Endothelial cell of umbilical vein (primary cell): ENCODE data around the gene ABAT. TPM values are rescaled to one million over a fixed set of nuclear protein-coding genes. Genes with fewer than 3 reads are reported as not detected.

ENCODE experiments used
- BruUV-seq: library from RNA; stranded (reverse); fragments of 400-500 nt; replicated peaks from 2 replicates; lab custom pipeline; 2021; lab: Mats Ljungman, UMichigan
- CTCF ChIA-PET: fragments of 300-600, 350-600 bp; sonication (Branson Sonifier 250); formaldehyde crosslinking; loops from one replicate; lab custom pipeline; 2021; ENCODE audit warnings: antibody characterized with exemption, inconsistent platforms; lab: Charles Lee
- POLR2A ChIA-PET: fragments of 300-600, 350-600 bp; sonication (Branson Sonifier 250); formaldehyde crosslinking; loops from one replicate; lab custom pipeline; 2021; ENCODE audit warnings: antibody characterized with exemption, inconsistent platforms; lab: Charles Lee
- DNase-seq: peaks from one replicate; pipeline ENCODE4 v3.0.0-alpha.2; 2011; ENCODE audit warnings: low read depth, low spot score
- FAIRE-seq: peaks from 2 replicates; lab custom pipeline; 2011; peaks lifted over from hg19 to GRCh38; lab: Jason Lieb, UNC
- H2AFZ ChIP-seq: 2 replicates; pipeline ENCODE4 v1.6.0; 2012; ENCODE audit warnings: low read depth, low read length, control low read depth, inconsistent platforms
- H3K27ac ChIP-seq: 2 replicates; pipeline ENCODE4 v1.5.1; 2011; ENCODE audit warnings: low read depth, mild to moderate bottlenecking, control low read depth, low read length, moderate library complexity; ENCODE audit not compliant: insufficient read depth
- H3K27me3 ChIP-seq, 2 experiments: 2 replicates each; pipeline versions ENCODE4 v1.6.0 to v1.6.1; 2011; ENCODE audit warnings: low read length in 2 of 2, mixed read lengths in 1 of 2; ENCODE audit not compliant: control insufficient read depth in 2 of 2, insufficient read depth in 2 of 2
- H3K36me3 ChIP-seq, 2 experiments: 2 replicates in 1 of 2; 3 replicates in 1 of 2; pipeline ENCODE4 v1.5.1; 2011; ENCODE audit warnings: low read length in 2 of 2, mild to moderate bottlenecking in 1 of 2, moderate library complexity in 1 of 2; ENCODE audit not compliant: control insufficient read depth in 2 of 2, insufficient read depth in 2 of 2; ENCODE audit errors: extremely low read depth in 1 of 2
- H3K4me1 ChIP-seq: 3 replicates; pipeline ENCODE4 v1.5.1; 2011; ENCODE audit warnings: mild to moderate bottlenecking, low read length; ENCODE audit not compliant: control insufficient read depth, insufficient read depth; ENCODE audit errors: extremely low read depth
- H3K4me2 ChIP-seq: 2 replicates; pipeline ENCODE4 v1.6.1; 2011; ENCODE audit warnings: low read length, control low read depth, mixed read lengths; ENCODE audit not compliant: insufficient read depth
- H3K4me3 ChIP-seq, 3 experiments: fragments of 200-600 bp in 1 of 3; sonication (generic), shearing (Covaris generic) in 1 of 3; replicated peaks in 1 of 3; 2 replicates each; pipeline ENCODE4 v1.5.1; 2011 to 2016; ENCODE audit warnings: control low read depth in 3 of 3, low read length in 3 of 3, mild to moderate bottlenecking in 2 of 3, inconsistent platforms in 1 of 3, low read depth in 1 of 3, moderate library complexity in 1 of 3; ENCODE audit not compliant: insufficient read depth in 1 of 3
- H3K79me2 ChIP-seq: 2 replicates; pipeline ENCODE4 v1.6.0; 2012; ENCODE audit warnings: low read length, inconsistent platforms; ENCODE audit not compliant: control insufficient read depth, insufficient read depth
- H3K9ac ChIP-seq: replicated peaks from 2 replicates; pipeline ENCODE3; 2011; ENCODE audit warnings: low read length, control low read depth; ENCODE audit not compliant: insufficient read depth; ENCODE audit errors: extremely low read depth
- H3K9me1 ChIP-seq: replicated peaks from 3 replicates; pipeline ENCODE4 v1.6.0; 2011; ENCODE audit warnings: mild to moderate bottlenecking, low read length; ENCODE audit not compliant: control insufficient read depth, insufficient read depth; ENCODE audit errors: extremely low read depth
- H3K9me3 ChIP-seq: replicated peaks from 2 replicates; pipeline ENCODE4 v1.5.1; 2012; ENCODE audit warnings: low read length, inconsistent platforms; ENCODE audit not compliant: control insufficient read depth, insufficient read depth
- H4K20me1 ChIP-seq: replicated peaks from 2 replicates; pipeline ENCODE3; 2011; ENCODE audit warnings: mild to moderate bottlenecking, low read length; ENCODE audit not compliant: control insufficient read depth, insufficient read depth; ENCODE audit errors: extremely low read depth
- MYC ChIP-seq: IDR thresholded peaks from one replicate; pipeline ENCODE4 v1.6.1; 2011; ENCODE audit warnings: mild to moderate bottlenecking, low read depth, low read length
- dilution Hi-C: fragments of 300-500 bp; cut with MboI; formaldehyde crosslinking; loops from one replicate; pipeline ENCODE4 v1.15.0; 2019; ENCODE audit warnings: low sequenced_read_pairs; ENCODE audit not compliant: extremely low pct_ligation_motif_present
- intact Hi-C: fragments of 100-400 bp; cut with micrococcal nuclease; formaldehyde crosslinking; loops from one replicate; pipeline ENCODE4 v1.10.0; 2022
- polyA plus RNA-seq, 4 experiments: library from polyadenylated mRNA; depleted of rRNA in 3 of 4; stranded (reverse) in 3 of 4; unstranded in 1 of 4; fragments of >200 nt; gene quantifications; 2 replicates each; pipeline versions ENCODE4 v1.2.1 to v1.2.3, GENCODE V29; 2011 to 2012; ENCODE audit warnings: missing spikeins in 1 of 4
- total RNA-seq: library from RNA; stranded (reverse); gene quantifications from 2 replicates; pipeline ENCODE4 v1.2.3, GENCODE V29; 2021
- TF ChIP-seq, protein P1 (sequence below), 2 donors: IDR thresholded peaks; 1 replicate in 1 of 2; 2 replicates in 1 of 2; pipeline ENCODE4 v1.5.1; 2011; ENCODE audit warnings: low read length in 2 of 2, mild to moderate bottlenecking in 2 of 2, moderate library complexity in 2 of 2, control low read depth in 1 of 2, inconsistent platforms in 1 of 2, low read depth in 1 of 2; ENCODE audit not compliant: insufficient read depth in 1 of 2; ENCODE audit errors: extremely low read depth in 1 of 2
- TF ChIP-seq, protein P2 (sequence below): IDR thresholded peaks from 2 replicates; pipeline ENCODE4 v1.6.1; 2011; ENCODE audit not compliant: insufficient read depth, insufficient read length

ABAT gene
- total and polyA plus RNA-seq, 2 donors (not counting 3 experiments of a cell fraction or from before 2014, with no cell fraction given) = 1.3 to 1.4 TPM

DNA sequence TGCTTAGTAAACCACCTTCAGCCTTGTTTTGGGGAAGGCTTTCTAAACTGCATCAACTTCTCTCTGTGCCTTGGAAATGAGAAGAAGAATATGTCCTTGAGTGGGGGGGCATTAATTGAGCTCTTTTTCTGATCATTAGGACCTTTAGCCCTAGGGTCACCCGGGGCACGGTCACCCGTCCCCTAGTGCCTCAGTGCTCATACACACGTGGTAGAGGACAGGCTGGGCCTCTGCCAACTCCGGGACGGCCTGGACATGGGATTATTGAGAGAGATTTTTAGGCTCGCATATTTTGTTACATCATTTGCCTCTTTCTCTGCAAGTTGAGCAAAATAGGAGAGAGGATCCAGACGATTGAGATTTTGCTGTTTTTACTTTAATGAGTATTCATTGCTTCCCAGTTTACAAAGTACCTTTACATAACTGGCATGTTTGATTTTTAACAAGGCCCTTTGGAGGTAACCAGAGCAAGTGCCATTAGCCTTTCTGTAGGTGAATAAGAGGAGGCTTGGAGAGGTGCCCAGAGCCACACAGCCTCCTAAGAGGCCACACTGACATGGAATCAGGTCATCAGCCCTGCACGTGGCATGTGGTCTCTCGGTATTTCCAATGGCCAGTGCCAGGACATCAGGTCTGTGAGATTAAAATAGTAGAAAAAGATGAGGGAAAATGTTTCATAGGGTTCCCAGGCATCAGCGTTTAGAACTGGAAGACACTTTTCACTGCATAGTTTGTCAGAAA lies 134.4 kb downstream of the ABAT start:
- H3K27ac ChIP-seq = no peak overlapping the region
- H3K9me1 ChIP-seq = no peaks in the 10 kb centered on the region
- DNase-seq = no peak
- no peaks in the 10 kb centered on the region for H3K4me1 ChIP-seq
- H3K9me3 ChIP-seq = no peaks in the 10 kb centered on the region
- dilution Hi-C loops = no loop called here
- no peak for TF ChIP-seq MYC
- TF ChIP-seq, protein P1, sequence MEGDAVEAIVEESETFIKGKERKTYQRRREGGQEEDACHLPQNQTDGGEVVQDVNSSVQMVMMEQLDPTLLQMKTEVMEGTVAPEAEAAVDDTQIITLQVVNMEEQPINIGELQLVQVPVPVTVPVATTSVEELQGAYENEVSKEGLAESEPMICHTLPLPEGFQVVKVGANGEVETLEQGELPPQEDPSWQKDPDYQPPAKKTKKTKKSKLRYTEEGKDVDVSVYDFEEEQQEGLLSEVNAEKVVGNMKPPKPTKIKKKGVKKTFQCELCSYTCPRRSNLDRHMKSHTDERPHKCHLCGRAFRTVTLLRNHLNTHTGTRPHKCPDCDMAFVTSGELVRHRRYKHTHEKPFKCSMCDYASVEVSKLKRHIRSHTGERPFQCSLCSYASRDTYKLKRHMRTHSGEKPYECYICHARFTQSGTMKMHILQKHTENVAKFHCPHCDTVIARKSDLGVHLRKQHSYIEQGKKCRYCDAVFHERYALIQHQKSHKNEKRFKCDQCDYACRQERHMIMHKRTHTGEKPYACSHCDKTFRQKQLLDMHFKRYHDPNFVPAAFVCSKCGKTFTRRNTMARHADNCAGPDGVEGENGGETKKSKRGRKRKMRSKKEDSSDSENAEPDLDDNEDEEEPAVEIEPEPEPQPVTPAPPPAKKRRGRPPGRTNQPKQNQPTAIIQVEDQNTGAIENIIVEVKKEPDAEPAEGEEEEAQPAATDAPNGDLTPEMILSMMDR (IDR thresholded peaks at IDR 0.05; ENCODE audit: extremely low read depth in 1 of 2, insufficient read depth in 1 of 2, low read depth in 1 of 2, low read length in 2 of 2) = no peak
- TF ChIP-seq, protein P2, sequence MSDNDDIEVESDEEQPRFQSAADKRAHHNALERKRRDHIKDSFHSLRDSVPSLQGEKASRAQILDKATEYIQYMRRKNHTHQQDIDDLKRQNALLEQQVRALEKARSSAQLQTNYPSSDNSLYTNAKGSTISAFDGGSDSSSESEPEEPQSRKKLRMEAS = no peak
- H3K4me3 ChIP-seq = no peak overlapping the region
- BruUV-seq = no TSS peak
- CTCF ChIA-PET = interaction anchor here (1.4 kb wide), 1 partner anchor 10 kb away, joined by 4 read pairs; no protein-coding TSS in a partner anchor
- no peak overlapping the region for H2AFZ ChIP-seq
- H4K20me1 ChIP-seq = peaks cover 2% of the 10 kb centered on the region
- H3K4me2 ChIP-seq = no peak overlapping the region
- intact Hi-C loops = no loop called here
- no peak for FAIRE-seq
- POLR2A ChIA-PET = no interaction called here
- no peak overlapping the region for H3K9ac ChIP-seq
- peaks cover 22% of the 10 kb centered on the region for H3K79me2 ChIP-seq
- H3K27me3 ChIP-seq = no peaks in the 10 kb centered on the region
- peaks cover 53 to 54% of the 10 kb centered on the region in 2 experiments for H3K36me3 ChIP-seq
